Parathyroid adenoma (tissue), 2 donors: ENCODE results near the gene TBC1D16.

ENCODE experiments used
- H2AFZ ChIP-seq: fragments of 300-600 bp; sonication (generic); one replicate; pipeline ENCODE4 v1.7.0; 2017; ENCODE audit warnings: antibody characterized with exemption, mild to moderate bottlenecking
- H3K27ac ChIP-seq: fragments of 300-600 bp; sonication (generic); one replicate; pipeline ENCODE4 v1.7.0; 2017
- H3K27me3 ChIP-seq: fragments of 300-600 bp; sonication (generic); one replicate; pipeline ENCODE4 v1.7.0; 2017; ENCODE audit warnings: low read length; ENCODE audit not compliant: control insufficient read depth, insufficient read depth
- H3K36me3 ChIP-seq: fragments of 300-600 bp; sonication (generic); one replicate; pipeline ENCODE4 v1.7.0; 2017; ENCODE audit warnings: low read length; ENCODE audit not compliant: control insufficient read depth, insufficient read depth
- H3K4me1 ChIP-seq: fragments of 300-600 bp; sonication (generic); one replicate; pipeline ENCODE4 v1.7.0; 2017; ENCODE audit warnings: control low read depth
- H3K4me2 ChIP-seq: fragments of 300-600 bp; sonication (generic); one replicate; pipeline ENCODE4 v1.7.0; 2017; ENCODE audit warnings: low read length
- H3K4me3 ChIP-seq: fragments of 300-600 bp; sonication (generic); one replicate; pipeline ENCODE4 v1.7.0; 2017; ENCODE audit warnings: low read depth, low read length
- H3K79me2 ChIP-seq: fragments of 300-600 bp; sonication (generic); one replicate; pipeline ENCODE4 v1.7.0; 2017; ENCODE audit warnings: control low read depth
- H3K9ac ChIP-seq: fragments of 300-600 bp; sonication (generic); one replicate; pipeline ENCODE4 v1.7.0; 2017; ENCODE audit warnings: mild to moderate bottlenecking
- H3K9me3 ChIP-seq: fragments of 300-600 bp; sonication (generic); one replicate; pipeline ENCODE4 v1.7.0; 2017; ENCODE audit warnings: low read length; ENCODE audit not compliant: control insufficient read depth
- TF ChIP-seq, protein P1 (sequence below): fragments of 300-600 bp; sonication (generic); IDR thresholded peaks from one replicate; pipeline ENCODE4 v1.7.0; 2017; ENCODE audit warnings: antibody characterized with exemption, mild to moderate bottlenecking
- donor health status: primary hyperparathyroidism.

Gene TBC1D16

GRCh38 chr17:79937391-79938335, 98.0 kb downstream of the TBC1D16 start:
- Histone ChIP-seq H3K27me3 (no peaks in the 10 kb centered on the region), H3K4me2 (no peak overlapping the region), H3K79me2 (no peaks in the 10 kb centered on the region), H3K36me3 (no peaks in the 10 kb centered on the region), H3K9me3 (no peaks in the 10 kb centered on the region), H3K9ac (no peak overlapping the region), H3K4me3 (no peak overlapping the region), H3K4me1 (no peaks in the 10 kb centered on the region), H3K27ac (no peak overlapping the region), H2AFZ (no peak overlapping the region)
- TF ChIP-seq, protein P1, sequence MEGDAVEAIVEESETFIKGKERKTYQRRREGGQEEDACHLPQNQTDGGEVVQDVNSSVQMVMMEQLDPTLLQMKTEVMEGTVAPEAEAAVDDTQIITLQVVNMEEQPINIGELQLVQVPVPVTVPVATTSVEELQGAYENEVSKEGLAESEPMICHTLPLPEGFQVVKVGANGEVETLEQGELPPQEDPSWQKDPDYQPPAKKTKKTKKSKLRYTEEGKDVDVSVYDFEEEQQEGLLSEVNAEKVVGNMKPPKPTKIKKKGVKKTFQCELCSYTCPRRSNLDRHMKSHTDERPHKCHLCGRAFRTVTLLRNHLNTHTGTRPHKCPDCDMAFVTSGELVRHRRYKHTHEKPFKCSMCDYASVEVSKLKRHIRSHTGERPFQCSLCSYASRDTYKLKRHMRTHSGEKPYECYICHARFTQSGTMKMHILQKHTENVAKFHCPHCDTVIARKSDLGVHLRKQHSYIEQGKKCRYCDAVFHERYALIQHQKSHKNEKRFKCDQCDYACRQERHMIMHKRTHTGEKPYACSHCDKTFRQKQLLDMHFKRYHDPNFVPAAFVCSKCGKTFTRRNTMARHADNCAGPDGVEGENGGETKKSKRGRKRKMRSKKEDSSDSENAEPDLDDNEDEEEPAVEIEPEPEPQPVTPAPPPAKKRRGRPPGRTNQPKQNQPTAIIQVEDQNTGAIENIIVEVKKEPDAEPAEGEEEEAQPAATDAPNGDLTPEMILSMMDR, result no peak

DNA sequence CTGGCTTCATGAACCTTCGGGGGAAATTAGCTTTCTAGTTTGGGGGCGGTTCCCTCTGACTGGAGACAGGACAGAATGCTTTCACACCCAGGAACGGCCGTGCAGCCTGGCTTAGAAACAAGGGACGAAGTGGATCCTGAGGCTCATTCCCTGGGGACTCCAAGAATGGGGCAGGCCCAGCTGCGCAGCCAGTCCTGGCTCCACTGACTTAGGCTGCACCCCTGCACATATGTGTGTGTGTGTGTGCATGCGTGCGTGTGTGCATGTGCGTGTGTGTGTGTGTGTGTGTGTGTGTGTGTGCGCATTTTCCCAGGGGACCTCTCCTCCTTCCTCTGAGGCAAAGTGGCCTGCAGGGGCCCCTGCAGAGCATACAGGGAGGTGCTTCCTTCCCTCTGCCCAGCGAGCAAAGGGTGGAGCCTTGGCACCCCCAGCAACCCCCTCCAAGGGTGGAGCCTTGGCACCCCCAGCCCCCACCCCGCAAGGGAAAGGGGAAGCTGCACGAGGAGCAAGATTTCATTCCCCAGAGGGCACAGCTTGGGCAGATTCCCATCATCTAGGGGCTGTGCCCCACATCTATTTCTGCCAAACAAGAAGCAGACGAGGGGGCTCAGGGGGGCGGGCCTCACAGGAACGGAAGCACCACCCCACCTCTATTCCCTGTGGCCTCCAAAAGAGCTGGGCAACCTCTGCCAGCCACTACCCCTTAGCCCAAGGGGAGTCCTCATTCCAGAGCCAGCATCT, 98.9 kb downstream of the TBC1D16 start:
- TF ChIP-seq, protein P1, result no peak

GRCh38 chr17:79936050-79936449, 99.6 kb downstream of the TBC1D16 start:
- Histone ChIP-seq H3K4me1 (no peaks in the 10 kb centered on the region), H3K27me3 (no peaks in the 10 kb centered on the region), H3K36me3 (no peaks in the 10 kb centered on the region), H3K4me2 (no peak overlapping the region), H3K9me3 (no peaks in the 10 kb centered on the region), H3K27ac (no peak overlapping the region), H3K4me3 (no peak overlapping the region), H3K79me2 (no peaks in the 10 kb centered on the region), H2AFZ (no peak overlapping the region), H3K9ac (no peak overlapping the region)
- TF ChIP-seq, protein P1, result no peak

More for the DNA sequence above, 98.9 kb downstream of the TBC1D16 start:
- H3K36me3 ChIP-seq, result no peaks in the 10 kb centered on the region
- H3K4me3 ChIP-seq, result no peak overlapping the region
- H3K4me2 ChIP-seq, result no peak overlapping the region
- H3K79me2 ChIP-seq, result no peaks in the 10 kb centered on the region
- H3K4me1 ChIP-seq, result no peaks in the 10 kb centered on the region
- H3K9ac ChIP-seq, result no peak overlapping the region
- H2AFZ ChIP-seq, result no peak overlapping the region
- no peaks in the 10 kb centered on the region for H3K9me3 ChIP-seq
- no peak overlapping the region for H3K27ac ChIP-seq
- no peaks in the 10 kb centered on the region for H3K27me3 ChIP-seq

DNA sequence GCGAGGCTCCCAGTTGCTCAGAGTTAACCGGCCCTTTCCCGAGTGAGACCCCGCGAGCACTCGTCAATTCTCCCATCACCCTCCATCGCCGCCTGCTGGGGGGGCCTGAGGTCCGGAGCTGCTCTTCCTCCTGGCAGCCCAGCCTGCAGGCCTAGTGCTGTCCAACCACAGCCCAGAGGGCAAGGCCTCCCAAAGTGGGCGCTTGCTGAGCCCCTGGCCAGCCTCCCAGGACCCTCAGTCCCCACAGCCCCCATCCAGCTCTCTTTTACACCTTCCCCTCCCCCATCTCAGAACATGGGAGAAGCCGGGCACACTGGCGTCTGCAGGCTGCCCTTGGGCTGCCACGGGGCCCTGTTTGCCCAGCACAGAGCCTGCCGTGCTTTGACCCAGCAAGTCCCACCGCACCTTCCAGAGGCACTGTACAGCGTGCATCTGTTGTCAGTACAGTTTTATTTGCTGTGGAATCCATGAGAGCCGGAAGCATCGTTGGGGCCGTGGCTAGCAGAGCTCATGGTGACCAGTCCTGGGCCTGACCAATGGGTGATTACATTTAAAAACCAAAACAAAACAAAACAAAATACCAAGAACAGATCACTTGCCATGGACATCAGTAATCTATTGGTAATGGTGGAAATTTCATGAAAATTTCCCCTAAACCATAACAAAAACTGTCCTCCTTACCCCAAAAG, 100.3 kb downstream of the TBC1D16 start:
- no peak overlapping the region for H3K9ac ChIP-seq
- H3K9me3 ChIP-seq, result no peaks in the 10 kb centered on the region
- H3K4me2 ChIP-seq, result no peak overlapping the region
- H3K4me3 ChIP-seq, result no peak overlapping the region
- H3K4me1 ChIP-seq, result no peaks in the 10 kb centered on the region
- H2AFZ ChIP-seq, result no peak overlapping the region
- H3K36me3 ChIP-seq, result no peaks in the 10 kb centered on the region
- no peaks in the 10 kb centered on the region for H3K79me2 ChIP-seq
- H3K27me3 ChIP-seq, result no peaks in the 10 kb centered on the region
- TF ChIP-seq, protein P1, result no peak
- H3K27ac ChIP-seq, result no peak overlapping the region
